Activated B cell treated with CpG ODN at 0.5 μM for 24 hours (primary cell): Measurements from ENCODE around the gene XPOT. TPM values are rescaled to one million over a fixed set of nuclear protein-coding genes. Genes with fewer than 3 reads are reported as not detected.

Experiments
- ATAC-seq: fragments of 200-7000 bp; cut with Tn5 transposase; one replicate; pipeline ENCODE4 v1.10.0; 2021; ENCODE audit warnings: low read depth, mild to moderate bottlenecking, moderate library complexity
- CTCF ChIA-PET: fragments of 350-600 bp; sonication (Branson Sonifier 250); formaldehyde crosslinking; loops from one replicate; lab custom pipeline; 2021; ENCODE audit warnings: antibody characterized with exemption; lab: Charles Lee
- POLR2A ChIA-PET: fragments of 350-600 bp; sonication (Branson Sonifier 250); formaldehyde crosslinking; loops from one replicate; lab custom pipeline; 2021; ENCODE audit warnings: antibody characterized with exemption; lab: Charles Lee
- DNase-seq: peaks from one replicate; pipeline ENCODE4 v3.0.0; 2022
- H3K27ac Mint-ChIP-seq: one replicate; pipeline ENCODE4 v1.8.0; 2020; ENCODE audit warnings: mixed read lengths
- H3K27me3 Mint-ChIP-seq: one replicate; pipeline ENCODE4 v1.8.0; 2021; ENCODE audit warnings: mixed read lengths
- H3K36me3 Mint-ChIP-seq: one replicate; pipeline ENCODE4 v1.8.0; 2021; ENCODE audit warnings: low read depth, mixed read lengths
- H3K4me1 Mint-ChIP-seq: one replicate; pipeline ENCODE4 v1.8.0; 2021; ENCODE audit warnings: mixed read lengths
- H3K4me3 Mint-ChIP-seq: one replicate; pipeline ENCODE4 v1.8.0; 2020; ENCODE audit warnings: mild to moderate bottlenecking, mixed read lengths
- H3K9me3 Mint-ChIP-seq: one replicate; pipeline ENCODE4 v1.8.0; 2020; ENCODE audit warnings: mixed read lengths
- CTCF ChIP-seq: fragments of 200-600 bp; IDR thresholded peaks from one replicate; pipeline ENCODE4 v1.8.0; 2022; ENCODE audit warnings: antibody characterized with exemption, mild to moderate bottlenecking
- intact Hi-C: fragments of 100-400 bp; cut with micrococcal nuclease; formaldehyde crosslinking; loops from one replicate; pipeline ENCODE4 v1.15.1; 2024
- total RNA-seq: library from RNA; stranded (reverse); gene quantifications from 2 replicates; pipeline ENCODE4 v1.2.3, GENCODE V29; 2022

The XPOT gene
- total RNA-seq, 1 donor from 2014 or later, result 96.2 TPM

GRCh38 chr12:64433915-64434314 is 29.7 kb downstream of the XPOT start:
- peaks cover 92% of the 10 kb centered on the region for H3K36me3 Mint-ChIP-seq
- H3K9me3 Mint-ChIP-seq, result no peaks in the 10 kb centered on the region
- no peaks in the 10 kb centered on the region for H3K27me3 Mint-ChIP-seq
- no peak overlapping the region for H3K4me3 Mint-ChIP-seq
- no peak overlapping the region for H3K27ac Mint-ChIP-seq
- ChIA-PET CTCF (no interaction called here), POLR2A (no interaction called here)
- ATAC-seq (no peak), DNase-seq (no peak)
- H3K4me1 Mint-ChIP-seq, result peaks cover 5% of the 10 kb centered on the region
- no peak for TF ChIP-seq CTCF
- intact Hi-C loops, result no loop called here

- H3K27ac Mint-ChIP-seq, result no peak overlapping the region
- H3K9me3 Mint-ChIP-seq, result no peaks in the 10 kb centered on the region
- TF ChIP-seq CTCF, result no peak
- H3K4me1 Mint-ChIP-seq, result peaks cover 7% of the 10 kb centered on the region
- DNase-seq, result no peak
- intact Hi-C loops, result no loop called here
- POLR2A ChIA-PET, result no interaction called here
- H3K4me3 Mint-ChIP-seq, result no peak overlapping the region
- H3K36me3 Mint-ChIP-seq, result peaks cover 83% of the 10 kb centered on the region
- CTCF ChIA-PET, result no interaction called here
- H3K27me3 Mint-ChIP-seq, result no peaks in the 10 kb centered on the region
- no peak for ATAC-seq
Observed at GRCh38 chr12:64440100-64440499, 35.9 kb downstream of the XPOT start.

GRCh38 chr12:64445490-64445889 is 41.3 kb downstream of the XPOT start:
- TF ChIP-seq CTCF, result no peak
- Mint-ChIP-seq H3K9me3 (no peaks in the 10 kb centered on the region), H3K4me3 (no peak overlapping the region), H3K4me1 (peaks cover 7% of the 10 kb centered on the region), H3K36me3 (peaks cover 64% of the 10 kb centered on the region), H3K27ac (no peak overlapping the region), H3K27me3 (no peaks in the 10 kb centered on the region)
- DNase-seq (no peak), ATAC-seq (no peak)
- ChIA-PET POLR2A (interaction anchor here (0.7 kb wide), 1 partner anchor 8 kb away, joined by 6 read pairs; no protein-coding TSS in a partner anchor), CTCF (no interaction called here)
- intact Hi-C loops, result no loop called here

- Mint-ChIP-seq H3K27ac (no peak overlapping the region), H3K4me1 (peaks cover 12% of the 10 kb centered on the region), H3K4me3 (no peak overlapping the region), H3K36me3 (peaks cover 56% of the 10 kb centered on the region), H3K27me3 (no peaks in the 10 kb centered on the region), H3K9me3 (no peaks in the 10 kb centered on the region)
- intact Hi-C loops, result no loop called here
- DNase-seq, result no peak
- no peak for ATAC-seq
- no peak for TF ChIP-seq CTCF
- ChIA-PET CTCF (no interaction called here), POLR2A (no interaction called here)
Observed at GRCh38 chr12:64446295-64446694, 42.1 kb downstream of the XPOT start.

GRCh38 chr12:64450057-64450640 is 46.0 kb downstream of the XPOT start:
- H3K27ac Mint-ChIP-seq, result no peak overlapping the region
- no peaks in the 10 kb centered on the region for H3K9me3 Mint-ChIP-seq
- DNase-seq (no peak), ATAC-seq (no peak)
- POLR2A ChIA-PET, result interaction anchor here (1.4 kb wide), 1 partner anchor 46 kb away, joined by 3 read pairs; the partner anchor contains the start of gene XPOT
- TF ChIP-seq CTCF, result no peak
- H3K36me3 Mint-ChIP-seq, result peaks cover 38% of the 10 kb centered on the region
- H3K27me3 Mint-ChIP-seq, result no peaks in the 10 kb centered on the region
- H3K4me1 Mint-ChIP-seq, result peaks cover 33% of the 10 kb centered on the region
- H3K4me3 Mint-ChIP-seq, result peak overlapping the region; percentile 35
- CTCF ChIA-PET, result no interaction called here
- intact Hi-C loops, result loop anchor here (2.0 to 5.0 kb wide), 2 partner anchors 228 to 309 kb away; partner anchors contain the start of genes GNS and KICS2
